Mucosa of rectum (tissue), 2 donors: Measurements from ENCODE around the gene CENPO.

Experiments used
- H3K27ac ChIP-seq, 2 donors: one replicate each; pipeline ENCODE4 v1.7.0; 2013; ENCODE audit warnings: inconsistent platforms in 2 of 2, low read depth in 2 of 2, low read length in 2 of 2
- H3K27me3 ChIP-seq, 2 donors: one replicate each; pipeline ENCODE4 v1.7.0; 2013; ENCODE audit warnings: low read length in 2 of 2; ENCODE audit not compliant: control insufficient read depth in 2 of 2, insufficient read depth in 2 of 2
- H3K36me3 ChIP-seq, 2 donors: one replicate each; pipeline ENCODE4 v1.7.0; 2013; ENCODE audit warnings: low read length in 2 of 2; ENCODE audit not compliant: control insufficient read depth in 2 of 2, insufficient read depth in 2 of 2
- H3K4me1 ChIP-seq, 2 donors: one replicate each; pipeline ENCODE4 v1.7.0; 2013; ENCODE audit warnings: low read length in 2 of 2, mild to moderate bottlenecking in 1 of 2; ENCODE audit not compliant: control insufficient read depth in 2 of 2, insufficient read depth in 2 of 2
- H3K4me3 ChIP-seq, 2 donors: one replicate each; pipeline ENCODE4 v1.7.0; 2013; ENCODE audit warnings: low read length in 2 of 2
- H3K9ac ChIP-seq, 2 donors: one replicate each; pipeline ENCODE4 v1.7.0; 2013; ENCODE audit warnings: low read length in 2 of 2, low read depth in 1 of 2, mild to moderate bottlenecking in 1 of 2
- H3K9me3 ChIP-seq, 2 donors: one replicate each; pipeline ENCODE4 v1.7.0; 2013; ENCODE audit warnings: low read length in 2 of 2; ENCODE audit not compliant: control insufficient read depth in 2 of 2
- donor health status: healthy.
- donor health status: Normal muscosa, but diverticular disease.

The CENPO gene, protein sequence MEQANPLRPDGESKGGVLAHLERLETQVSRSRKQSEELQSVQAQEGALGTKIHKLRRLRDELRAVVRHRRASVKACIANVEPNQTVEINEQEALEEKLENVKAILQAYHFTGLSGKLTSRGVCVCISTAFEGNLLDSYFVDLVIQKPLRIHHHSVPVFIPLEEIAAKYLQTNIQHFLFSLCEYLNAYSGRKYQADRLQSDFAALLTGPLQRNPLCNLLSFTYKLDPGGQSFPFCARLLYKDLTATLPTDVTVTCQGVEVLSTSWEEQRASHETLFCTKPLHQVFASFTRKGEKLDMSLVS

DNA sequence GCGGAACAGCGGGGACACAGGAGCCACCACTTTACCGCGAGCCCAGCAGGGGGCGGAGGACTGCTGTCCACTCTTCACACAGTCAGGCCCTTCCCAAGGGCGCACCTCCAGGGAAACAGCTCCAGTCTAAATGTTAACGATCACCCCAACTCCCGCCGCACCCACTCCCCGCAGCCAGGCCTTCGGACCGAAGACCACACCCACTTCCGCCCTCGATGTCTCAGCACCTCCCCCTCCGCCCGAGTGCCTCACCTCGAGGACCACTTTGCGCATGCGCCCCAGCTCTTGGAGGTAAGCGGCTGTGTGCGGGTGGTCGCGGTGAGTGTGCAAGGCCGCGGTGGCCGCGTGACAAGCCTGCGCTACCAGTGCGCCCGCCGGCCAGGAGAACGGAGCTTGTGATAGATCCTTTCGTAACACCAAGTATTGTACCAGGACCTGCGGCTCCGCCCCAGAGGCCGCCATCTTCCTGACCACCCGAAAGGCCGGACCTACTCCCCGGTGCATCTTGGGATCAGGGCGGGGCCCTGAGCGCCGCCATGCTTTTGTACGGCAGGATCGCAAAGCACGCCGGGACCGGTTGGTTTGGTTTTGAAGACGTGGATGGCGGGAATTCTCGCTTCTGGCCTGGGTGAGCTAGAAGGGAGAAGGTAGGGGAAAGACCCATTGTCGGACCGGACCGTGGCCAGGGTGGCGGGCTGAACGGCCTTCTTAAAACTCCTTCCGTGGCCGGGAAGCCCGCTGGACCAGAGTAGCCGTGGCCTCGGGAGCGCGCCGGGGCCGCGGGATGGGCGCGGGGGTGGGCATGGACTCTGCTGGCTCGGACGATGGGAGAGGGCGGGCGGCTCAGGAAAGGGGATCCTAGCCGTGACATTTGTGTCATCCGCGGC, at the start of gene CENPO, which contains the start of gene PTRHD1:
Gene CENPO, plus strand, starts transcription at position 552 of the 887 bp plus-strand sequence. CDS start 495 bp downstream, outside the sequence.
Gene PTRHD1, minus strand, starts transcription at position 518 of the 887 bp plus-strand sequence. Its CDS starts 14 bp downstream, at position 504.
- H3K4me3 ChIP-seq, result peak within 1 kb of the TSS; percentile 93 to 100
- H3K36me3 ChIP-seq, result peaks cover 0 to 9% of the 10 kb centered on the region in 2 donors
- peak within 1 kb of the TSS; percentile 99 to 100 for H3K27ac ChIP-seq
- no peaks in the 10 kb centered on the region for H3K9me3 ChIP-seq
- peaks cover 5 to 13% of the 10 kb centered on the region in 2 donors for H3K4me1 ChIP-seq
- no peaks in the 10 kb centered on the region for H3K27me3 ChIP-seq
- H3K9ac ChIP-seq, result peak within 1 kb of the TSS; percentile 94 to 97

DNA sequence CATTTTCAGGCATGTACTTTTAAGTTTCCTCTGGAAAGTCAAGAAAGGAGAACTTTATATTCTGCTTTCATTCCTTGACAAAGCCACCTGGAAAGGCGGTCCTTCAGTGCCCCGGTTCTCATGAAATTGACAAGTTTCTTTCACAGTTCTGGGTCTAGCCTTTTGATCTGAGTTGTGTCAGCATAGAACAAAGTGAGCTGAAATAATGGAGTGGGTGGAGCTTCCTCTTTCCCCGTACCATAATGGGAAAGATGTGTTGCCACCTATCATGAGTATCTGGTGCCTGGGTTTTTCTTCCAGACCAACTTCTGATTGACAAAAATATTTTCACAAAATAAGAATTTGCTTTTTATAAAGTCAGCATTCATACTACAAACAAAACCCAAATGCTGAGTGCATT, 49.3 kb upstream of the CENPO start:
- Histone ChIP-seq H3K9ac (no peak overlapping the region), H3K4me3 (no peak overlapping the region), H3K27me3 (no peaks in the 10 kb centered on the region), H3K36me3 (peaks cover 10 to 11% of the 10 kb centered on the region in 2 donors), H3K27ac (no peak overlapping the region), H3K4me1 (peaks cover 0 to 5% of the 10 kb centered on the region in 2 donors), H3K9me3 (no peaks in the 10 kb centered on the region)

DNA sequence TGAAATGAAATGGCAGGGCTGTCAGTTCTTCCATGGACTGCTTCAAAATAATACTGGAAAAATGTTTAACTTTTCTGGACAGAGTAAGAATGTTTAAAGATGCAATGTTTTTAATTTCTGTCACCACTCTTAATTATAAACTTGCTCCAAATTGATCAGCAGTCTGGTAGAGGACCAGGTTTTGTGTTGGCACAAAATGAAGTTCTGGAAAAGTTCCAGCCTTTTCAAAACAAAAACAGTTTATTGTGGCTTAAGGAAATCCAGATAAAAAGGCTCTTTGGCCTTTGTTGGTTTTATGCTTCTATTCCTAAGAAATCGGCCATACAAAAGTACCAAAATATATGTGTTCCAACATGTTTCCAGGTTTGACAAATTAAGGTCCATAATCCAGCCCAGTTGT, 48.9 kb upstream of the CENPO start:
- no peak overlapping the region for H3K9ac ChIP-seq
- H3K27ac ChIP-seq, result no peak overlapping the region
- no peak overlapping the region for H3K4me3 ChIP-seq
- peaks cover 0 to 5% of the 10 kb centered on the region in 2 donors for H3K4me1 ChIP-seq
- no peaks in the 10 kb centered on the region for H3K27me3 ChIP-seq
- no peaks in the 10 kb centered on the region for H3K9me3 ChIP-seq
- H3K36me3 ChIP-seq, result peaks cover 10 to 11% of the 10 kb centered on the region in 2 donors

DNA sequence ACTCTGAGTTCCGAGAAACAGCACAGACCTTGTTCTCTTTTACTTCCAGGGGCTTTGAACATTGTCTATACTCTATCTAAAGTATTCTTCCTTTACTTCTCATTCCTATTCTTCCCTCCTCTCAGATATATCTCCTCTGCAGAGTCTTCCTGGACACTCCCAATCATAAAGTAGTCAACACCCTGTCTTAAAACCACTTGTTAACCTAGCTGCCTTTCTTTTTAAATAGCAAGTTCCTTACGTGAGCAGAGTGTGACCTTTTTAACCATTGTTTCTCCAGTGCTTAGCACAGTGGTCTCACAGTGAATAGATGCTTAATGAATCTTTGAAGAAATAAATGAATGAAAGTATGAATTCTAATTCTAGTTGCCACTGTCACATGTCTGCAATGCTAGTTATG, 47.4 kb upstream of the CENPO start:
- H3K4me3 ChIP-seq, result no peak overlapping the region
- H3K4me1 ChIP-seq, result peaks cover 0 to 5% of the 10 kb centered on the region in 2 donors
- no peak overlapping the region for H3K9ac ChIP-seq
- H3K9me3 ChIP-seq, result no peaks in the 10 kb centered on the region
- H3K27me3 ChIP-seq, result no peaks in the 10 kb centered on the region
- no peak overlapping the region for H3K27ac ChIP-seq
- H3K36me3 ChIP-seq, result peaks cover 10 to 11% of the 10 kb centered on the region in 2 donors

DNA sequence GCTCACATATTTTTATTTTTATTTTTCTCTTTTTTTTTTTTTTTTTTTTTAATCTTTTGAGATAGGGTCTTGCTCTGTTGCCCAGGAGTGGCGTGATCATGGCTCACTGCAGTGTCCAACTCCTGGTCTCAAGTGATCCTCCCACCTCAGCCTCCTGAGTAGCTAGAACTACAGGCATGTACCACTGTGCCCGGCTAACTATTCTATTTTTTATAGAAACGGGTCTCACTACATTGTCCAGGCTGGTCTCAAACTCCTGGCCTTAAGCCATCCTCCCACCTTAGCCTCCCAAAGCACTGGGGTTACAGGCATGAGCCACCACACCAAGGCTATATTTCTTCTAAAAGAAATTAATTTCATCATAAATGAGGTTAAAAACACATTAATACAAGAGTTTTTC, 45.9 kb upstream of the CENPO start:
- H3K9ac ChIP-seq, result no peak overlapping the region
- no peaks in the 10 kb centered on the region for H3K9me3 ChIP-seq
- H3K27ac ChIP-seq, result no peak overlapping the region
- H3K27me3 ChIP-seq, result no peaks in the 10 kb centered on the region
- H3K36me3 ChIP-seq, result peaks cover 3 to 10% of the 10 kb centered on the region in 2 donors
- no peak overlapping the region for H3K4me3 ChIP-seq
- H3K4me1 ChIP-seq, result peaks cover 0 to 5% of the 10 kb centered on the region in 2 donors

DNA sequence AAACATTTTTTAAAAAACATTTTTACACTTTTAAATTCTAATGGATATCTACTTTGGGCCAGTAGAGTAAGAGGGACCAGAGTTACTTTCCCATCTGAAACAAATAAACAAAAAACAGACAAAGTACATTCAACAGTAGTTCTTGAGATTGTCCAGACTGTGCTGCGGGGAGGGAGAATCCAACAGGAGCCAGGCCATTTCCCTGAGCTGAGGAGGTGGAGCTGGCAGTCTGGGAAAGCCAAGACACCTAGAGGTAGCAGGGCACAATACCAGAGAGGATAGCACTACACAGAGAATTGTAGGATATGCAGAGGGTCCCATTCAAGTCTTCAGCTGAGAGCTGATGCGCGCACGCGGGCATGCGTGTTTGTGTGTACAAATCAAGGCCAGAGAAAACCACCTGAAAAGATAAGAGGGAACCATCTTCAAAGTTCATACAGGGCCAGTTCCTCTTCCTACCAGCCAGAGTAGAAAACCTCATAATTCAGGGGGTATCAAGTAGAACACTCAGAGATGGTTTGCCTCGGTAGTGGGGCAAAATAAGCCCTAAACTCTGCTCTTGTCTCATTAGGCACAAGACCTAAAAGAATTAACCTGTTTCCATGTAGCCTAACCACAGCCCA, 44.0 kb upstream of the CENPO start:
- Histone ChIP-seq H3K4me1 (peaks cover 0 to 5% of the 10 kb centered on the region in 2 donors), H3K4me3 (no peak overlapping the region), H3K27ac (no peak overlapping the region), H3K27me3 (no peaks in the 10 kb centered on the region), H3K9me3 (no peaks in the 10 kb centered on the region), H3K36me3 (peaks cover 16 to 19% of the 10 kb centered on the region in 2 donors), H3K9ac (no peak overlapping the region)

DNA sequence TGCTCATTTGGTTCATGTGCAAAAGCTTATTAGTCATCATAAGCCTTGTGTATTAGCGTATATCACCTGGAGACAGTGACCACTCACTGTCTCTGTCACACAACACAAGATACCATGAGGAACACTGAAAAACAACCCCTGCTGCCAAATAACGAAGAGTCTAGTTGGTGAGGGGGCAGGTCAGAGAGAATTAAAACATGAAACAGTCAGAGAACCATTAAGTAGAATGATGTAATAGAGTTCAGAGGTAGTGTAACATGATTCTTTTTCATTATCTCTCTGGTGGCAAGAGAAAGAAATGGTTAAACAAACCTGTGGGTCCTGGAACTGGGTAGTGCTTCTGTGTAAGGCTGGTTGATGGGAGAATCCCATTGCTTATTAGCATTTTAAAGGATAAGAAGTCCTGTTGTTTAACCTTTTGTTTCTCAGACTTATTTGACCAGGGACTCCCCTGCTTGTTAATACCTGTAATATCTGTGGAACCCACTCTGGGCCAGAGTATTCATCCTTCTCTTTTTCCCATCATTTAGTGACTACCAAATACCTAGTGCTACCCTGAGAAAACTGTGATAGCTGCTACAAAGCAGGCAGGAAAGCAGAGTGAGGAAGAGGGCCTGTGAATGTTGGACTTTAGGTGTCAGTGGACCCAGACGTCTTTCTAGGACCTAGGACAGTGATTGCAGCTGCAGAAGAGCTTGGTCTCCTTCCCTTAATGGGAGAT, 38.1 kb upstream of the CENPO start:
- H3K27me3 ChIP-seq, result no peaks in the 10 kb centered on the region
- H3K36me3 ChIP-seq, result peaks cover 42 to 44% of the 10 kb centered on the region in 2 donors
- no peak overlapping the region for H3K9ac ChIP-seq
- H3K4me3 ChIP-seq, result no peak overlapping the region
- no peak overlapping the region for H3K27ac ChIP-seq
- no peaks in the 10 kb centered on the region for H3K4me1 ChIP-seq
- H3K9me3 ChIP-seq, result no peaks in the 10 kb centered on the region

DNA sequence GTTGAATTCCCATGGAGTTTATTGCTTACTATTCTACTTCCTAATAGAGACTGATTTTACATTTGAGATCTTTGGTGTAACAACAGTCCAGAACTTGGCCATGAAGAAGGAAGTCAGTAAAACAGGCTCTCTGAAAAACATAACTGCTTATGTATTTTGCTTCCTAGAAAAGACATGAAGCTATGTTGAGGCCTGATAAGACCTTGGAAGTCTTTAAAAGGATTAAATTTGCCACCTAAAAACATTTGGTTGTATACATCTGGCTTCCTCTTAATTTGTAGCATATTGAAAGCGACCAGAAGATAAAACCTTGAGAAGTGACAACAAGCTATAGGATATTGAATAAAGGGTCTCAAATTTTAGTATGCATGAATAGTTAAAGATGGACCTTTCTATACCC, 36.4 kb upstream of the CENPO start:
- Histone ChIP-seq H3K4me3 (no peak overlapping the region), H3K9ac (no peak overlapping the region), H3K9me3 (no peaks in the 10 kb centered on the region), H3K36me3 (peaks cover 44% of the 10 kb centered on the region in 2 donors), H3K27ac (no peak overlapping the region), H3K27me3 (no peaks in the 10 kb centered on the region), H3K4me1 (no peaks in the 10 kb centered on the region)

DNA sequence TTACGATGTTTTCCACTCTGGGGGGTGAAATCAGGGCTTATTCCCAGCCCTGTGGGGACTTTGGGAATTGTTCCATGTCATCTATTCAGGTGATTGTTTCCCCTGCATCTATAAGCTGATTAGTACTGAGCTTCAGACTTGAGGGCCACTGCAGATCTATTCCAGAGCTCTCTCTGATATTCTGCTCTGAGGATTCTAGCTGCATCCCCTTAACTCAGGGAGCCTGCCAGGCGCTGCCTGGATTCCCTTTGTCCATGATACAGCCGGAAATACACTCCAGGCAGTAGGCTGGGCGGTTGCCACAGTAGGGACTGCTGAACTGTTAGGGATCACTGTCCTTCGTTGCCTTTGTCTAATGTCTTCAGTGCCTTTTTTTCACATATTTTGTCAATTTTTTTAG, 31.4 kb upstream of the CENPO start:
- Histone ChIP-seq H3K27ac (no peak overlapping the region), H3K36me3 (peaks cover 32 to 36% of the 10 kb centered on the region in 2 donors), H3K4me1 (no peaks in the 10 kb centered on the region), H3K27me3 (no peaks in the 10 kb centered on the region), H3K9me3 (no peaks in the 10 kb centered on the region), H3K9ac (no peak overlapping the region), H3K4me3 (no peak overlapping the region)
